ENCODE measurements around the gene TNFRSF14. TPM values are rescaled to one million over a fixed set of nuclear protein-coding genes. Genes with fewer than 3 reads are reported as not detected.

TNFRSF14 gene
- total and polyA plus RNA-seq, 2 of the 13 experiments (the other 11 are each of a cell fraction or from before 2014, with no cell fraction given) = 11.9 to 49.9 TPM

DNA sequence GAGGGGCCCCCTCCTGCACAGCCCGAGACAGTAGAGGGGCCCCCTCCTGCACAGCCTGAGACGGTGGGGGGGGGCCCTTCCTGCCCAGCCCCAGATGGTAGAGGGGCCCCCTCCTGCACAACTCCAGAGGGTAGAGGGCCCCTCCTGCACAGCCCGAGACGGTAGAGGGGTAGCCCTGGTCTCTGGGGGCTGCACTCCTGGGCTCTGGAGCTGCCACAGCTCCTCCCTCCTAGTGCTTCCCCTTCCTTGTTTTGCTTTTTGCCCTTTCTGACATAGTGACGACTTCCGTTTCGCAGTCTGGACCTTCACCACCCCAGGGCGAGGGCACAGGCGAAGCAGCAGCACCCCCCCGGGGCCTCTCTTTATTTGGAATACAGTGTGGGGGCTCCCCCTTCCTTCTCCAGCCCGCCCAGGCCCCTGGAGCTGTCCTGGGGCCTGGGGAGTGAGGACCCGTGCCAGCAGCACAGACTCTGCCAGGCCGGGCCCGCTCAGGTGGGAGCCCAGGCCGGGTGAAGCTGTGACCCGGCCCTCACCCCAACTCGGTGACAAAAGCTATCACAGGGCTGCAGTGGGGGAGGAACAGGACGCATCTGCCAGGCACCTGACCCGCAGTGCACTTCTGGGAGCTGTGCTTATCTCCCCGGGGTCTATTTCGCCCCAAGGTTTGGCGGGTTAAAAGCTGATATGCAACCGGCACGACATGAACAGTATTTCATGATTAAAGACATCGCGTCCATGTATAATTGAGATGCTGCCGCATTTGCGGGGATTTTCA lies 29.3 kb downstream of the TNFRSF14 start (continued):
- TF ChIP-seq, protein P1, sequence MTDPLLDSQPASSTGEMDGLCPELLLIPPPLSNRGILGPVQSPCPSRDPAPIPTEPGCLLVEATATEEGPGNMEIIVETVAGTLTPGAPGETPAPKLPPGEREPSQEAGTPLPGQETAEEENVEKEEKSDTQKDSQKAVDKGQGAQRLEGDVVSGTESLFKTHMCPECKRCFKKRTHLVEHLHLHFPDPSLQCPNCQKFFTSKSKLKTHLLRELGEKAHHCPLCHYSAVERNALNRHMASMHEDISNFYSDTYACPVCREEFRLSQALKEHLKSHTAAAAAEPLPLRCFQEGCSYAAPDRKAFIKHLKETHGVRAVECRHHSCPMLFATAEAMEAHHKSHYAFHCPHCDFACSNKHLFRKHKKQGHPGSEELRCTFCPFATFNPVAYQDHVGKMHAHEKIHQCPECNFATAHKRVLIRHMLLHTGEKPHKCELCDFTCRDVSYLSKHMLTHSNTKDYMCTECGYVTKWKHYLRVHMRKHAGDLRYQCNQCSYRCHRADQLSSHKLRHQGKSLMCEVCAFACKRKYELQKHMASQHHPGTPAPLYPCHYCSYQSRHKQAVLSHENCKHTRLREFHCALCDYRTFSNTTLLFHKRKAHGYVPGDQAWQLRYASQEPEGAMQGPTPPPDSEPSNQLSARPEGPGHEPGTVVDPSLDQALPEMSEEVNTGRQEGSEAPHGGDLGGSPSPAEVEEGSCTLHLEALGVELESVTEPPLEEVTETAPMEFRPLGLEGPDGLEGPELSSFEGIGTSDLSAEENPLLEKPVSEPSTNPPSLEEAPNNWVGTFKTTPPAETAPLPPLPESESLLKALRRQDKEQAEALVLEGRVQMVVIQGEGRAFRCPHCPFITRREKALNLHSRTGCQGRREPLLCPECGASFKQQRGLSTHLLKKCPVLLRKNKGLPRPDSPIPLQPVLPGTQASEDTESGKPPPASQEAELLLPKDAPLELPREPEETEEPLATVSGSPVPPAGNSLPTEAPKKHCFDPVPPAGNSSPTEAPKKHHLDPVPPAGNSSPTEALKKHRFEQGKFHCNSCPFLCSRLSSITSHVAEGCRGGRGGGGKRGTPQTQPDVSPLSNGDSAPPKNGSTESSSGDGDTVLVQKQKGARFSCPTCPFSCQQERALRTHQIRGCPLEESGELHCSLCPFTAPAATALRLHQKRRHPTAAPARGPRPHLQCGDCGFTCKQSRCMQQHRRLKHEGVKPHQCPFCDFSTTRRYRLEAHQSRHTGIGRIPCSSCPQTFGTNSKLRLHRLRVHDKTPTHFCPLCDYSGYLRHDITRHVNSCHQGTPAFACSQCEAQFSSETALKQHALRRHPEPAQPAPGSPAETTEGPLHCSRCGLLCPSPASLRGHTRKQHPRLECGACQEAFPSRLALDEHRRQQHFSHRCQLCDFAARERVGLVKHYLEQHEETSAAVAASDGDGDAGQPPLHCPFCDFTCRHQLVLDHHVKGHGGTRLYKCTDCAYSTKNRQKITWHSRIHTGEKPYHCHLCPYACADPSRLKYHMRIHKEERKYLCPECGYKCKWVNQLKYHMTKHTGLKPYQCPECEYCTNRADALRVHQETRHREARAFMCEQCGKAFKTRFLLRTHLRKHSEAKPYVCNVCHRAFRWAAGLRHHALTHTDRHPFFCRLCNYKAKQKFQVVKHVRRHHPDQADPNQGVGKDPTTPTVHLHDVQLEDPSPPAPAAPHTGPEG (CRISPR knock-in tag; IDR thresholded peaks at IDR 0.05) = no peak
- TF ChIP-seq ZNF280B (CRISPR knock-in tag; IDR thresholded peaks at IDR 0.05; ENCODE audit: borderline replicate concordance) = no peak
- TF ChIP-seq ZNF230 (CRISPR knock-in tag; IDR thresholded peaks at IDR 0.05) = no peak
- TF ChIP-seq CENPX (CRISPR knock-in tag; IDR thresholded peaks at IDR 0.05) = no peak
- TF ChIP-seq MYC (CRISPR knock-in tag; IDR thresholded peaks at IDR 0.05; ENCODE audit: borderline replicate concordance) = no peak
- TF ChIP-seq THAP7 (CRISPR knock-in tag; IDR thresholded peaks at IDR 0.05) = no peak
- no peak for TF ChIP-seq KAT2B (IDR thresholded peaks at IDR 0.05; ENCODE audit: borderline replicate concordance, low read depth, low read length)
- TF ChIP-seq GTF3A (CRISPR knock-in tag; conservative IDR thresholded peaks at IDR 0.05) = no peak
- no peak for TF ChIP-seq LBX2 (CRISPR knock-in tag; IDR thresholded peaks at IDR 0.05; ENCODE audit: borderline replicate concordance)
- TF ChIP-seq SRSF4 (IDR thresholded peaks at IDR 0.05; ENCODE audit: low read depth, low read length, poor library complexity, severe bottlenecking) = no peak
- TF ChIP-seq YEATS2 (CRISPR knock-in tag; IDR thresholded peaks at IDR 0.05; ENCODE audit: borderline replicate concordance) = no peak
- no peak for TF ChIP-seq HOMEZ (CRISPR knock-in tag; IDR thresholded peaks at IDR 0.05; ENCODE audit: low read depth)
- no peak for TF ChIP-seq ZMAT3 (CRISPR knock-in tag; conservative IDR thresholded peaks at IDR 0.05)
- TF ChIP-seq, protein P2, sequence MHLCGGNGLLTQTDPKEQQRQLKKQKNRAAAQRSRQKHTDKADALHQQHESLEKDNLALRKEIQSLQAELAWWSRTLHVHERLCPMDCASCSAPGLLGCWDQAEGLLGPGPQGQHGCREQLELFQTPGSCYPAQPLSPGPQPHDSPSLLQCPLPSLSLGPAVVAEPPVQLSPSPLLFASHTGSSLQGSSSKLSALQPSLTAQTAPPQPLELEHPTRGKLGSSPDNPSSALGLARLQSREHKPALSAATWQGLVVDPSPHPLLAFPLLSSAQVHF (CRISPR knock-in tag; IDR thresholded peaks at IDR 0.05) = no peak
- TF ChIP-seq ZNF264 (CRISPR knock-in tag; IDR thresholded peaks at IDR 0.05) = no peak
- no peak for TF ChIP-seq JUN (CRISPR knock-in tag; IDR thresholded peaks at IDR 0.05)
- no peak for TF ChIP-seq MED13 (CRISPR knock-in tag; IDR thresholded peaks at IDR 0.05)

All from HepG2 (cell line).